ENCODE measurements around the gene TP53TG5. TPM values are rescaled to one million over a fixed set of nuclear protein-coding genes. Genes with fewer than 3 reads are reported as not detected.

The TP53TG5 gene
- total RNA-seq, 1 donor from 2014 or later: not detected

- H3K36me3 ChIP-seq: peaks cover 24% of the 10 kb centered on the region
- H3K4me3 ChIP-seq: peak overlapping the region; percentile 82
- peak overlapping the region; percentile 93 for H3K27ac ChIP-seq
- intact Hi-C loops (cut with DNase I): no loop called here
- H3K9me3 ChIP-seq: no peaks in the 10 kb centered on the region
- H3K4me1 ChIP-seq: peaks cover 90% of the 10 kb centered on the region
- no peak for TF ChIP-seq CTCF (IDR thresholded peaks at IDR 0.05)
- H3K27me3 ChIP-seq (ENCODE audit: low read depth): no peaks in the 10 kb centered on the region
- peak; percentile 29 to 35 for ATAC-seq
- no peak for DNase-seq
Observed at GRCh38 chr20:45344168-45344860, 33.8 kb downstream of the TP53TG5 start.

- peak overlapping the region; percentile 82 for H3K4me3 ChIP-seq
- peak overlapping the region; percentile 93 for H3K27ac ChIP-seq
- ATAC-seq: no peak
Observed at GRCh38 chr20:45343532-45344167, 34.5 kb downstream of the TP53TG5 start.

GRCh38 chr20:45342855-45343531, 35.1 kb downstream of the TP53TG5 start:
- Histone ChIP-seq H3K4me1 (peaks cover 94% of the 10 kb centered on the region), H3K9me3 (no peaks in the 10 kb centered on the region), H3K27me3 (ENCODE audit: low read depth) (no peaks in the 10 kb centered on the region), H3K36me3 (peaks cover 28% of the 10 kb centered on the region), H3K27ac (peak overlapping the region; percentile 93), H3K4me3 (peak overlapping the region; percentile 82)
- TF ChIP-seq CTCF (IDR thresholded peaks at IDR 0.05): no peak
- DNase-seq (peak; percentile 70), ATAC-seq (peak; percentile 3 to 6)
- intact Hi-C loops (cut with DNase I): no loop called here

More at GRCh38 chr20:45343532-45344167, 34.5 kb downstream of the TP53TG5 start:
- Histone ChIP-seq H3K36me3 (peaks cover 26% of the 10 kb centered on the region), H3K4me1 (peaks cover 91% of the 10 kb centered on the region), H3K27me3 (ENCODE audit: low read depth) (no peaks in the 10 kb centered on the region), H3K9me3 (no peaks in the 10 kb centered on the region)
- no peak for TF ChIP-seq CTCF (IDR thresholded peaks at IDR 0.05)
- DNase-seq: no peak
- intact Hi-C loops (cut with DNase I): no loop called here

GRCh38 chr20:45341939-45342854, 35.9 kb downstream of the TP53TG5 start:
- Histone ChIP-seq H3K36me3 (peaks cover 28% of the 10 kb centered on the region), H3K9me3 (no peaks in the 10 kb centered on the region), H3K4me1 (peaks cover 98% of the 10 kb centered on the region), H3K27me3 (ENCODE audit: low read depth) (no peaks in the 10 kb centered on the region), H3K27ac (peak overlapping the region; percentile 93), H3K4me3 (peak overlapping the region; percentile 82)
- peak; percentile 19 to 30 for ATAC-seq
- intact Hi-C loops (cut with DNase I): no loop called here
- DNase-seq: peak; percentile 74
- no peak for TF ChIP-seq CTCF (IDR thresholded peaks at IDR 0.05)

GRCh38 chr20:45341579-45341938, 36.6 kb downstream of the TP53TG5 start:
- Histone ChIP-seq H3K4me3 (peak overlapping the region; percentile 82), H3K36me3 (peaks cover 28% of the 10 kb centered on the region), H3K9me3 (no peaks in the 10 kb centered on the region), H3K27me3 (ENCODE audit: low read depth) (no peaks in the 10 kb centered on the region), H3K4me1 (peaks cover 98% of the 10 kb centered on the region), H3K27ac (peak overlapping the region; percentile 79)
- ATAC-seq: no peak
- no peak for DNase-seq
- intact Hi-C loops (cut with DNase I): no loop called here
- no peak for TF ChIP-seq CTCF (IDR thresholded peaks at IDR 0.05)
